ACHN (cell line): Measurements from ENCODE around the gene GPR149.
"Not testable (repeated sequence)": the region's sequence is repeated elsewhere in the genome, so short reads cannot be mapped to it uniquely, and the experiment has no call there.

Experiments
- DNase-seq: peaks from one replicate; pipeline ENCODE4 v3.0.0-alpha.2; 2015
- in situ Hi-C: cut with HindIII; loops from 2 replicates; pipeline ENCODE4 v1.10.0; 2017; ENCODE audit warnings: low sequenced_read_pairs, low pct_ligation_motif_present, low pct_unique_long_range_greater_than_20kb

GPR149 gene, protein sequence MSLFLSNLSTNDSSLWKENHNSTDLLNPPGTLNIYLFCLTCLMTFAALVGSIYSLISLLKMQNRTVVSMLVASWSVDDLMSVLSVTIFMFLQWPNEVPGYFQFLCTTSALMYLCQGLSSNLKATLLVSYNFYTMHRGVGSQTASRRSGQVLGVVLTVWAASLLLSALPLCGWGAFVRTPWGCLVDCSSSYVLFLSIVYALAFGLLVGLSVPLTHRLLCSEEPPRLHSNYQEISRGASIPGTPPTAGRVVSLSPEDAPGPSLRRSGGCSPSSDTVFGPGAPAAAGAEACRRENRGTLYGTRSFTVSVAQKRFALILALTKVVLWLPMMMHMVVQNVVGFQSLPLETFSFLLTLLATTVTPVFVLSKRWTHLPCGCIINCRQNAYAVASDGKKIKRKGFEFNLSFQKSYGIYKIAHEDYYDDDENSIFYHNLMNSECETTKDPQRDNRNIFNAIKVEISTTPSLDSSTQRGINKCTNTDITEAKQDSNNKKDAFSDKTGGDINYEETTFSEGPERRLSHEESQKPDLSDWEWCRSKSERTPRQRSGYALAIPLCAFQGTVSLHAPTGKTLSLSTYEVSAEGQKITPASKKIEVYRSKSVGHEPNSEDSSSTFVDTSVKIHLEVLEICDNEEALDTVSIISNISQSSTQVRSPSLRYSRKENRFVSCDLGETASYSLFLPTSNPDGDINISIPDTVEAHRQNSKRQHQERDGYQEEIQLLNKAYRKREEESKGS

GRCh38 chr3:154430014-154430413, at the start of gene GPR149:
Gene GPR149 (minus strand): TSS chr3:154430190. CDS start chr3:154429615, 575 bp downstream.
- in situ Hi-C loops = no loop called here
- no peak for DNase-seq

DNA sequence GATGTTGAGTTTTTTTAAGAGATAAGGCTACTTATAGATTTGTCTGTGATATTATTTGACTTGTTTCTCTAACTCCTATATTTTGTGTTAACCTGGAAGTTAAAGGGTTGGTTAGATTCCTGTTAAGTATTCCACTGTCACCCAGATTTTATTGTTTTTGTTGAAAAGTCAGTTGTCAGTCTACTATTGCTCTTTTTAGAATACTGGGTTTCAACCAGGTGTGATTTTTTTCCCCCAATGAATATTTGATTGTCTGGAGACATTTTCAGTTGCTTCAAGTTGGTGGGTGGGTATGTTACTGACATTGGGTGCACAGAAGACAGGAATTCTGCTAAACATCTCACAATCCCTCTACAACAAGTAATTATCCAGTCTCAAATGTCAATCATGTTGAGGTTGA, 43.8 kb upstream of the GPR149 start:
- in situ Hi-C loops = no loop called here
- no peak for DNase-seq

DNA sequence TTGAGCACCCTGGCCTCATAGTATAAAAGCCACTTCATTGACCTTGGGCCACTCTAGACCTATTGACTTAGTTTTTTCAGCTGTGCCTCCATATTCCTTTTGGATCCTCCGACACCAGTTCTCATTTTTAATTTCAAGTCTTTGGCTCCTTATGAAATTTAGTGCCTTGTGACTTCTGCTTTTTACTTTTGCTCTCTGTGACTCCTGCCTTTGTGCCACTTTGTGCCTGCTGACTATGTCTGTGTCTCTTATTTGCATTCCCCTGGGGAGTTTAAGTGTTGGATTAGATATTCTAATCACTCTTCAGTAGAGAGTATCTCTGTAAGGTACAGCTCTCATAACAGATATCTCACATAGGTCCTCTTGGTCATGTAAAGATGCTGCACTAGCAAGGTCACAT, 39.6 kb upstream of the GPR149 start:
- no peak for DNase-seq
- in situ Hi-C loops = no loop called here

DNA sequence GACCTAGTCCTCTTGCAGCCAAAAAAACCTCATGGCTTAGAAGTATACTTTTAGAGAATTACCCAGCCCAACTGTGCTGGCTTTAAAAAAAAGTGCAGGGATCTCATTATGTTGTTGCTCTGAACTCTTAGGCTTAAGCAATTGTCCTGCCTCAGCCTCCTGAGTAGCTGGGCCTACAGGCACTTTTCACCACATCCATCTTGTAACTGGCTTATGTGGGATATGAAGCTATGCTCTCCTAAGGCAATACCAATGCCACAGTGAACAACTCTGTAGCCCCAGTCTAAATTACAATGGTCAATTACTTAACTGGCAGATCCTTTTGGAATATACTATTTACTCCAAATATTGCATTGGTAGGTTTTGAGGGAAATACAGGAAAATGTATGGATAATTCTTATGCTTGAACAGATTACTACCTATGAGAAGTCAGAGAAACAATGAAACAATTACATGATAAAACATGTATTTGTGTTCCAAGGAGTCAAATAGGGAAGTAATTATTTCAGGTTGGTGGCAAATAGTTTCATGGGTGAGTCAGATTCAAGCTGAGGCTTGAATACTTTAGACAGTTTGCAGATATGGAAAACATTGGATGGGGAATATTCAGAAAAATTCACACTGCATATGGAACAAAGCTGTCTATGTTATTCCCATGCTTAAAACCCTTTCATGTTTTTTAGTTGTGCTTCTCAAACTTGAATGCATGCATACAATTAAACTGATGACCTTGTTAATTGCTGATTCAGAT, 34.6 kb upstream of the GPR149 start:
- in situ Hi-C loops = no loop called here
- DNase-seq = no peak

DNA sequence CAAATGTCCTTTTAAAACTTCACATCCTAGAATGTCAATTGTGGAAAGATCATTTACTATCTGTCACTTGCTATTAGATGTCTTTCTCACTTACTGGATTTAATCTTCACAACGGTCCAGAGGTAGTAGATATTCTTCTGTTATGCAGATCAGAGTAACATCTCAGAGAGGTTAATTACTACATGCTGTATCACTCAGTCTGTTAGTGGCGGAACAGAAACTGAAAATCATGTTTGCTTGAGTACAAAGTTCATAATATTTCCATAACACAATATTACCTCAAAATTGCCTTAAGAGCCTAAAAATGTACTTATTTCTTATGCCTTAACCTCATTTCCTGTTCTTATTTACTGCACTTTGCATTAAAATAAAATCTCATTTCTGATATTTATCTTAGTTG, 28.6 kb upstream of the GPR149 start:
- DNase-seq = no peak
- in situ Hi-C loops = no loop called here

DNA sequence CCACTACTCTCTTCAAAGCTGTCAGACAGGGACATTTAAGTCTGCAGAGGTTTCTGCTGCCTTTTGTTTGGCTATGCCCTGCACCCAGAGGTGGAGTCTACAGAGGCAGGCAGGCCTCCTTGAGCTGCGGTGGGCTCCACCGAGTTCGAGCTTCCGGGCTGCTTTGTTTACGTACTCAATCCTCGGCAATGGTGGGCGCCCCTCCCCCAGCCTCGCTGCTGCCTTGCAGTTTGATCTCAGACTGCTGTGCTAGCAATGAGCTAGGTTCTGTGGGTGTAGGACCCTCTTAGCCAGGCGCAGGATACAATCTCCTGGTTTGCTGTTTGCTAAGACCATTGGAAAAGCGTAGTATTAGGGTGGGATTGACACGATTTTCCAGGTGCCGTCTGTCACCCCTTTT, 9.1 kb upstream of the GPR149 start:
- in situ Hi-C loops, DNase-seq: not testable (repeated sequence)

DNA sequence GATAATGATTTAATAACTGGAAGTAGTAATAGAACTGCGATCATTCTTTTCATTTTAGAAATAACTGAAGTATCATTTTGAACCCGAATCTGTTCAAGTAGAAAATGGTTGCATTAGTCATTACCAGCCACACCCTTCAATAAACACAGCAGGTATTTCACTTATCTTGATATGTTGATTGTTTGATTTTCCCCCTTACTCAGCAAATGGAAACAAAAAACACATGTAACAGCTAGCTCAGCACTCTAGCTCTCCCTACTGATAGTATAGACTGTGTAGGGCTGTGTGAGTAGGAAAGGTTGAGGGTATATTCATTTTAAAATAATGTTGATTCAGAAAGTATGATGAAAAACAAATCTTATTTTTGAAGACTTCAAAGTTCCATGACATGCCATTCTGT, 1.1 kb upstream of the GPR149 start:
- in situ Hi-C loops = no loop called here
- no peak for DNase-seq

DNA sequence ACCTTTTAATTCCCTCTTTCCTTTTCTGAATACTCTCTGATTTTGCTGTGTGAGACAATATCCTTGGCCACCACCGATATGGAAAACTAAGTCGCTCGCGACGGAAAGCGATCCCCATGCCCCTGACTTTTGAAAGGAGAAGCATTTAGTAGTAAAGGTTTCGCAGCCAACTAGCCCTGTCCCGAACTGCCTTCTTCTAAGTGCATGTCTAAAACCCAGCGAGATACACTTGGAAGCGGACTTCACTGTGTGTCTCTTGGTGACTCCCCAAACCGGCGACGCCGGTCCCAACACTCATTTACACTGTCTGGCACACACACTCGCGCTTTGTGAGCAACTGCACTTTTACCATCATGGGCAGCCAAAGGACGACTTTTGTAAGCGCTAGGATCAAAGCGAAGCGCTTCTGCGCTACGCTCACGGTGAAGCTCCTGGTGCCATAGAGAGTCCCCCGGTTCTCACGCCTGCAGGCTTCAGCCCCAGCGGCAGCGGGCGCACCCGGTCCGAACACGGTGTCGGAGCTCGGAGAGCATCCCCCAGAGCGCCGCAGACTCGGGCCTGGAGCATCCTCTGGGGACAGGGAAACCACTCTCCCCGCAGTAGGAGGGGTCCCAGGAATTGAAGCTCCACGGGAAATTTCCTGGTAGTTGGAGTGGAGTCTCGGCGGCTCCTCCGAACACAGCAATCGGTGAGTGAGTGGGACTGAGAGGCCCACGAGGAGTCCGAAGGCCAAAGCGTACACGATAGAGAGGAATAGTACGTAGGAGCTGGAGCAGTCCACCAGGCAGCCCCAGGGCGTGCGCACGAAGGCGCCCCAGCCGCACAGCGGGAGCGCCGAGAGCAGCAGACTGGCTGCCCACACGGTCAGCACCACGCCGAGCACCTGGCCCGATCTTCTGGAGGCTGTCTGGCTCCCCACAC, 1.4 kb downstream of the GPR149 start:
- in situ Hi-C loops = no loop called here
- no peak for DNase-seq

DNA sequence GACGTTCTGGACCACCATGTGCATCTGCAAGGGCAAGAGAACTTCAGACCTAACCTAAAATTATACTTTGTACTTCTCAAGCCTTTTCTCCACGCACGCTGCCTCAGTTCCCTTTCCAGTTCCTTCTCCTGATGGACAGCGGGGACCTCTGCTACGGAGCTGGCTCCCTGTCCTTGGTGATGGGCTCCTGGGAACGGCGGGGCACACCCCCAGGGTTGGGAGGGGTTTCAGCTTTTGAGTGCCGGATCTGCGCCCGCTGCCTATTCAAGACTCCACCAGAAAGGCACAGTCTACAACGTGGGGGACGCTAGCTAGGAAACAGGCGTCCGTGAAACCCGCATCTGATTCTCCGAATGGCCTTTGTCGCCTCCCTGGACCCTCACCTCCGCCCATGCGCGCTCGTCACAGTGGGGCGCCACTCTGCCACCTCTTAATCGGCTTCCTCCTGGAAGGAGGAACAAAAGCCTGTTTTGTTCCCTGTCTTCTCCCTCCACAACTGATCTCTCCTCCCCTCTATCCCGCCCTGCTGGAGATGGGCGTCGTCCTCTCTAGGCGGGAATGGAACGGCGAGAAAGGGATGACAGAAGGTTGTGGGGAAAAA, 2.2 kb downstream of the GPR149 start:
- DNase-seq = no peak
- in situ Hi-C loops = no loop called here

DNA sequence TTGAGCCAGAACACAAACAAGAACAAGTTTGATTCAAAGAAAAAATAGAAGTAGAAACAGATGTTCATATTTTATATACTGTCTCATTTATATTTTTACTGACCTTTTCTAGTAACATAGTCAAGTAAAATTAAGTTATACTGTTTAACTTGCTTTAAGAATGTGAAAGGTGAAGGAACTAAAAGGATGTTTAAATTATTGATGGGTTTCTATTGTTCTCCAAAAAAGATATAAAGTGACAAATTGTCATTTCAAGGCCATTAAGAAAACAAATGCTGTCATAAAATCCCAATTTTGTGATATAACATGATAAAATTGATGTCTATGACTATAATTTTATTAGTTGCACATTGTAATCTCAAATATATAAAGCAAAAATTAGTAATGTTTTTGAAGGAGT, 7.3 kb downstream of the GPR149 start:
- in situ Hi-C loops = no loop called here
- DNase-seq = no peak

GRCh38 chr3:154421083-154421482, 8.9 kb downstream of the GPR149 start:
- in situ Hi-C loops = no loop called here
- DNase-seq = peak; percentile 26

- no peak for DNase-seq
- in situ Hi-C loops = no loop called here
Measured at GRCh38 chr3:154398084-154398967, 31.7 kb downstream of the GPR149 start.

DNA sequence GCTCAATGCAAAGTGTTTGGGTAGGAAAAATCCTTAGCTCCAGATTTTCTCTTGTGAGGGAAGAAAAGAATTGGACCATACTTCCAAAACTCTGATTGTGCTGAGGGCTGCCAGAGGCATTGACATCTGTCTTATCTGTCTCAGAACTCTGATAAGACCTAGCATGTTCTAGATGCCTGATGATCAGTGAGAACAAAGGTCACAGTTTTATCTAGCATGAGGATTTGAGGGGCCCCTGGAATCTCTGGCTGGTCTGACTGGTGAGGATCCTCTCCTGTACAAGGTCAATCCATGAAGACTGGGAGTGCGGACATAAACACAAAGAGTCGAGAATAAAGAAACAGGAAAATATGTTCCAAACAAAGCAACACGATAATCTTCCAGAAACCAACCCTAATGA, 40.1 kb downstream of the GPR149 start:
- DNase-seq = no peak
- in situ Hi-C loops = no loop called here

DNA sequence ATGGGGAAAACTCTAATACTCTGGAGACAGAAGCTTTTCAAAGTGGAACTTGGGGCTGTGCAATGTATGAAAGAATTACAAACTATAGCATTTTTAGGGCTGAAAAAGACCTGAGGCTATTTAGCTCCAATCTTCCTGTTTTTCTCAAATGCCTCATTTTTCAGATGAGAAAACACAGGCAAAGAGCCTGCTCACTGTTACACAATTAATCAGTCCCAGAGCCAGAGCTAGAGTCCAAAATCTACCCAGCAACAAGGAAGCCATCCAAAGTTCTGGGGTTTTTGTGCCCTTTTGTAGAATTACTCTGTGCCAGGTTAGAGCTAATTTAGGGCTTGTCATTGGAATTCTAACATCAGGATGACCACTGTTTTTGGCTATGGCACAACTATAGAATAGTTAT, 45.5 kb downstream of the GPR149 start:
- no peak for DNase-seq
- in situ Hi-C loops = no loop called here

GRCh38 chr3:154378311-154378710, 51.7 kb downstream of the GPR149 start:
- no peak for DNase-seq
- in situ Hi-C loops = no loop called here

GRCh38 chr3:154367221-154367620, 62.8 kb downstream of the GPR149 start:
- DNase-seq = no peak
- in situ Hi-C loops = no loop called here

DNA sequence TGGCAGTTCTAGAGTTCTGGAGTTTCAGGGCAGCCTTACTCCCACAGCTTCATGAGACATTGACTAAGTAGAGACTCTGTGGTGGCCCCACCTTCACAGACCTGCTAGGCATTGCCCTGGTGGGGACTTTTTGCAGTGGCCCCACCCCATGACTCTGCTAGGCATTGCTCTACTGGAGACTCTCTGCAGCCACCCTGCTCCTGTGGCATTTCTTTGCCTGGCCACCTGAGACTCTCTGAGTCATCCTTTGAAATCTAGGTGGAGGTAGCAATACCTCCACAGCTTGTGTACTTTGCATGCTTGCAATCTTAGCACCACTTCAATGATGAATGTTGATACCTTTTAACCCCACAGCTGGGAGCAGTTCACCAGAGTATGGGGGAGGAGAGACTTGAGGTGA, 65.1 kb downstream of the GPR149 start:
- in situ Hi-C loops = no loop called here
- no peak for DNase-seq
